Osteocyte (in vitro differentiated cells): ENCODE results near the gene TTC28. TPM values are rescaled to one million over a fixed set of nuclear protein-coding genes. Genes with fewer than 3 reads are reported as not detected.
"Not testable (repeated sequence)": the region's sequence is repeated elsewhere in the genome, so short reads cannot be mapped to it uniquely, and the experiment has no call there.

Experiments used
- DNase-seq: peaks from one replicate; pipeline ENCODE4 v3.0.0; 2021; ENCODE audit warnings: mixed read lengths; ENCODE audit not compliant: unreplicated experiment; ENCODE audit errors: extremely low spot score
- H3K27ac Mint-ChIP-seq: one replicate; pipeline ENCODE4 v1.8.0; 2021; ENCODE audit warnings: mild to moderate bottlenecking, mixed read lengths; ENCODE audit not compliant: unreplicated experiment
- H3K27me3 Mint-ChIP-seq: one replicate; pipeline ENCODE4 v1.8.0; 2021; ENCODE audit warnings: mixed read lengths; ENCODE audit not compliant: unreplicated experiment
- H3K36me3 Mint-ChIP-seq: one replicate; pipeline ENCODE4 v1.8.0; 2021; ENCODE audit warnings: mixed read lengths; ENCODE audit not compliant: unreplicated experiment
- H3K4me1 Mint-ChIP-seq: one replicate; pipeline ENCODE4 v1.8.0; 2021; ENCODE audit warnings: mixed read lengths; ENCODE audit not compliant: unreplicated experiment
- H3K4me3 Mint-ChIP-seq: one replicate; pipeline ENCODE4 v1.8.0; 2021; ENCODE audit warnings: mild to moderate bottlenecking, moderate library complexity, mixed read lengths; ENCODE audit not compliant: unreplicated experiment
- H3K9me3 Mint-ChIP-seq: one replicate; pipeline ENCODE4 v1.8.0; 2021; ENCODE audit warnings: mixed read lengths; ENCODE audit not compliant: unreplicated experiment
- total RNA-seq: library from RNA; stranded (reverse); gene quantifications from 2 replicates; pipeline ENCODE4 v1.2.1, GENCODE V29; 2021
- TF ChIP-seq, protein P1 (sequence below): fragments of 200-600 bp; sonication (generic); IDR thresholded peaks from 2 replicates; pipeline ENCODE4 v1.5.0; 2021; ENCODE audit warnings: antibody characterized with exemption, mild to moderate bottlenecking, moderate library complexity

TTC28 gene
- total RNA-seq, 1 donor from 2014 or later = 70.3 TPM

DNA sequence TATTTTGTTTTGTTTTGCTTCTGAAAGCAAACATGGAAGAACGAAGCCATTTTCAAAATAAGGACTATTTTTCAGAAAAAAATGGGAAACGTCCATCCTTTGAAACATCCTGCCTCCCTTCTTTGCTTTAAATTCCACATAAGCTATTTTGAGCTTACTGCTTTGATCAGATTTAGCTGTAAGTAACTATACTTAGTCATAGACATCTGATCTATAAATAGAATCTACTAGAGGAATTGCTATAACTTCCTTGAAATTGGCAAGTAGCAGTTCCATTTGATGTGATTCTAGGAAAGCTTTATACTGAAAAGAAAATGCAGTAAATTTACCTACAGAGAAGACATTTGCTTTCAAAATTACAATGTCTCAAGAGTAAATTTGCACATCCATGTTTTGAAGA lies 305.8 kb downstream of the TTC28 start:
- Mint-ChIP-seq H3K9me3 (no peaks in the 10 kb centered on the region), H3K4me3 (no peak overlapping the region), H3K27ac (no peak overlapping the region), H3K27me3 (no peaks in the 10 kb centered on the region), H3K36me3 (no peaks in the 10 kb centered on the region), H3K4me1 (peaks cover 10% of the 10 kb centered on the region)
- DNase-seq = no peak
- TF ChIP-seq, protein P1, sequence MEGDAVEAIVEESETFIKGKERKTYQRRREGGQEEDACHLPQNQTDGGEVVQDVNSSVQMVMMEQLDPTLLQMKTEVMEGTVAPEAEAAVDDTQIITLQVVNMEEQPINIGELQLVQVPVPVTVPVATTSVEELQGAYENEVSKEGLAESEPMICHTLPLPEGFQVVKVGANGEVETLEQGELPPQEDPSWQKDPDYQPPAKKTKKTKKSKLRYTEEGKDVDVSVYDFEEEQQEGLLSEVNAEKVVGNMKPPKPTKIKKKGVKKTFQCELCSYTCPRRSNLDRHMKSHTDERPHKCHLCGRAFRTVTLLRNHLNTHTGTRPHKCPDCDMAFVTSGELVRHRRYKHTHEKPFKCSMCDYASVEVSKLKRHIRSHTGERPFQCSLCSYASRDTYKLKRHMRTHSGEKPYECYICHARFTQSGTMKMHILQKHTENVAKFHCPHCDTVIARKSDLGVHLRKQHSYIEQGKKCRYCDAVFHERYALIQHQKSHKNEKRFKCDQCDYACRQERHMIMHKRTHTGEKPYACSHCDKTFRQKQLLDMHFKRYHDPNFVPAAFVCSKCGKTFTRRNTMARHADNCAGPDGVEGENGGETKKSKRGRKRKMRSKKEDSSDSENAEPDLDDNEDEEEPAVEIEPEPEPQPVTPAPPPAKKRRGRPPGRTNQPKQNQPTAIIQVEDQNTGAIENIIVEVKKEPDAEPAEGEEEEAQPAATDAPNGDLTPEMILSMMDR = no peak

DNA sequence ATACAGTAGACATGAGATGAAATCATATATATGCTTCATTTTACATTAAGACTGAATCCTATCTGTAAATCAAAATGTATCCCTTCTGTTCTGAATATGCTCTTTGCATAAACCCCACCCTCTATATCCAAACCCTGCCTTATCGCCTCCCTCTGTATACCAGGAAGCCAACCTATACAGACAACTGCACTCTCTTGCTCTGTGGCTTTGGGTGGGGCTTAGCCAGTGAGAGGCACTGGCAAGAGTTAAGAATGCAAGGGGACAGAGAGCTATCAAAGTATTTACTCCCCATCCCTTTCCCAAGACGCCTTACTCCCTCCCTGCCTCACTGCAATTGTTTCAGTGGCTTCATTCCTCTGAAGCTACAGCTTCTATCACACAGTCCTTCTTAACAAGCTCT lies 309.8 kb downstream of the TTC28 start:
- Mint-ChIP-seq H3K9me3 (peaks cover 6% of the 10 kb centered on the region), H3K36me3 (no peaks in the 10 kb centered on the region), H3K27ac (no peak overlapping the region), H3K4me3 (no peak overlapping the region), H3K4me1 (peaks cover 10% of the 10 kb centered on the region), H3K27me3 (no peaks in the 10 kb centered on the region)
- DNase-seq = no peak
- TF ChIP-seq, protein P1 = no peak

DNA sequence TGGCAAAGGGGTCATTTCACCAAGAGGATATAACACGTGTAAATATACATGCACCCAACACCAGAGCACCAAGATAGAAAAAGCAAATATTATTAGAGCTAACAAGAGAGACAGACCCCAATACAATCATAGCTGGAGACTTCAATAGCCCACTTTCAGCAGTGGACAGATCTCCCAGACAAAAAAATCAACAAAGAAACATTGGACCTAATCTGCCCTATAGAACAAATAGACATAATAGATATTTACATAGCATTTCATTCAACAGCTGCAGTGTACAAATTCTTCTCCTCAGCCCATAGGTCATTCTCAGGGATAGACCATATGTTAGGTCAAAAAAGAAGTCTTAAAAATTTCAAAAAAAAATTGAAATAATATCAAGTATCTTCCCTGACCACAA lies 312.8 kb downstream of the TTC28 start:
- H3K27ac Mint-ChIP-seq = no peak overlapping the region
- H3K4me1 Mint-ChIP-seq = no peaks in the 10 kb centered on the region
- TF ChIP-seq, protein P1 = no peak
- H3K4me3 Mint-ChIP-seq = no peak overlapping the region
- H3K36me3 Mint-ChIP-seq = peaks cover 10% of the 10 kb centered on the region
- peaks cover 6% of the 10 kb centered on the region for H3K9me3 Mint-ChIP-seq
- no peak for DNase-seq
- no peaks in the 10 kb centered on the region for H3K27me3 Mint-ChIP-seq

DNA sequence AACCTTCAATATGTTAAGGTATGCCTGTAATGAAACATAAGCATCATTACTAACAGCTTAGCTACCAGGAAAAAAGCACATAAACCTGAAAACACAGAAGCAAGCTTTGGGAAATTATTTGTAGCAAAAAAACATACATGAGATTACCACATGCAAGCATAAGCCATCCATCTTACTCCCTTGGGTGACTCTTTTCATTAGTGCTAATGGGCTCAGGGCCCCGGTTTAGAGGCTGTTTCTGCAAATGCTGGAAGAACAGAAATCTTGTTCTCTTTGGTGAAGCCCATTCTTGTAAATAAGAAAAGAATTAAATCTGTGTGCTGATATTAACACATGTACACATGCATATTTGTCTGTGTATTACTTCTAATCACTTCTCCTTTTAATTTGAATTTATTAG lies 314.3 kb downstream of the TTC28 start:
- H3K4me1 Mint-ChIP-seq = no peaks in the 10 kb centered on the region
- no peak overlapping the region for H3K27ac Mint-ChIP-seq
- peaks cover 10% of the 10 kb centered on the region for H3K36me3 Mint-ChIP-seq
- TF ChIP-seq, protein P1 = no peak
- no peak overlapping the region for H3K4me3 Mint-ChIP-seq
- peaks cover 6% of the 10 kb centered on the region for H3K9me3 Mint-ChIP-seq
- no peaks in the 10 kb centered on the region for H3K27me3 Mint-ChIP-seq
- DNase-seq = no peak

DNA sequence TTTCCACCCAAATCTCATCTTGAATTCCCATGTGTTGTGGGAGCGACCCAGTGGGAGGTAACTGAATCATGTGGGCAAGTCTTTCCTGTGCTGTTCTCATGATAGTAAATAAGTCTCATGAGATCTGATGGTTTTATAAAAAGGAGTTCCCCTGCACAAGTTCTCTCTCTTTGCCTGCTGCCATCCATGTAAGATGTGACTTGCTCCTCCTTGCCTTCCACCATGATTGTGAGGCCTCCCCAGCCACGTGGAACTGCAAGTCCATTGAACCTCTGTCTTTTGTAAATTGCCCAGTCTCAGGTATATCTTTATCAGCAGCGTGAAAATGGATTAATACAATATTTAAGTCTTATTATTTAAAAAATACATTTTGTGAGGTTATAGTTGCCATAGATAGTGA lies 315.5 kb downstream of the TTC28 start:
- peaks cover 10% of the 10 kb centered on the region for H3K36me3 Mint-ChIP-seq
- not testable (repeated sequence) for DNase-seq, H3K27me3 Mint-ChIP-seq, H3K4me1 Mint-ChIP-seq, H3K27ac Mint-ChIP-seq, H3K4me3 Mint-ChIP-seq, H3K9me3 Mint-ChIP-seq

DNA sequence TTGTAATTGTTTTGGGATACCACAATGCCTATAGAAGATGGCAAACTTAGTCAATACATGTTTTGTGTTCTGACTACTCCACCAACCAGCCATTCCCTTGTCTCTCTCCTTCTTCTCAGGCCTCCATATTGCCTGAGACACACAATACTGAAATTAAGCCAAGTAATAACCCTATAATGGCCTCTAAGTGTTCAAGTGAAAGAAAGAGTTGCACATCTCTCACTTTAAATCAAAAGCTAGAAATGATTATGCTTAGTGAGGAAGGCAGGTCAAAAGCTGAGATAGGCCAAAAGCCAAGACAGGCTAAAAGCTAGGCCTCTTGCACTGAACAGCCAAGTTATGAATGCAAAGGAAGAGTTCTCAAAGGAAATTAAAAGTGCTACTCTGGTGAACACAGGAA lies 318.7 kb downstream of the TTC28 start:
- H3K9me3 Mint-ChIP-seq = no peaks in the 10 kb centered on the region

More for the DNA sequence above, 318.7 kb downstream of the TTC28 start:
- Mint-ChIP-seq H3K4me1 (peaks cover 2% of the 10 kb centered on the region), H3K27me3 (no peaks in the 10 kb centered on the region), H3K27ac (no peak overlapping the region), H3K36me3 (peaks cover 10% of the 10 kb centered on the region), H3K4me3 (no peak overlapping the region)
- DNase-seq = no peak
- TF ChIP-seq, protein P1 = no peak
